Epithelial cell of alveolus of lung (primary cell): Measurements from ENCODE around the gene PHTF1. TPM values are rescaled to one million over a fixed set of nuclear protein-coding genes. Genes with fewer than 3 reads are reported as not detected.

Source experiments
- total RNA-seq: library from RNA; depleted of rRNA; stranded (reverse); fragments of >200 nt; gene quantifications from 2 replicates; pipeline ENCODE4 v1.2.1, GENCODE V29; 2015

PHTF1 gene
- 21.6 and 28.4 TPM in 2 replicates for total RNA-seq

GRCh38 chr1:113759333-113760101 is at the start of gene PHTF1:
TSS of gene PHTF1 (minus strand) at chr1:113759486. CDS start at chr1:113758703, 783 bp downstream.

Other genes starting within 250 kb of the PHTF1 start
- 5.8 and 19.1 TPM in 2 replicates for gene RSBN1, start 53.0 kb upstream of the PHTF1 start, total RNA-seq
- gene PTPN22, start 112.2 kb upstream of the PHTF1 start, total RNA-seq = 0.16 and 1.3 TPM in 2 replicates
- gene BCL2L15, start 128.1 kb upstream of the PHTF1 start, total RNA-seq = under 0.01 TPM in 1 of 2 replicates, not detected in the other
- gene AP4B1, start 145.3 kb upstream of the PHTF1 start, total RNA-seq = 8.8 and 9.4 TPM in 2 replicates
- 8.6 and 9.6 TPM in 2 replicates for gene DCLRE1B, start 145.8 kb upstream of the PHTF1 start, total RNA-seq
- gene HIPK1, start 169.8 kb upstream of the PHTF1 start, total RNA-seq = 24.3 and 26.7 TPM in 2 replicates
- 97.4 and 98.5 TPM in 2 replicates for gene OLFML3, start 220.0 kb upstream of the PHTF1 start, total RNA-seq